ENCODE data around the gene RHBDD2.

RHBDD2 gene

DNA sequence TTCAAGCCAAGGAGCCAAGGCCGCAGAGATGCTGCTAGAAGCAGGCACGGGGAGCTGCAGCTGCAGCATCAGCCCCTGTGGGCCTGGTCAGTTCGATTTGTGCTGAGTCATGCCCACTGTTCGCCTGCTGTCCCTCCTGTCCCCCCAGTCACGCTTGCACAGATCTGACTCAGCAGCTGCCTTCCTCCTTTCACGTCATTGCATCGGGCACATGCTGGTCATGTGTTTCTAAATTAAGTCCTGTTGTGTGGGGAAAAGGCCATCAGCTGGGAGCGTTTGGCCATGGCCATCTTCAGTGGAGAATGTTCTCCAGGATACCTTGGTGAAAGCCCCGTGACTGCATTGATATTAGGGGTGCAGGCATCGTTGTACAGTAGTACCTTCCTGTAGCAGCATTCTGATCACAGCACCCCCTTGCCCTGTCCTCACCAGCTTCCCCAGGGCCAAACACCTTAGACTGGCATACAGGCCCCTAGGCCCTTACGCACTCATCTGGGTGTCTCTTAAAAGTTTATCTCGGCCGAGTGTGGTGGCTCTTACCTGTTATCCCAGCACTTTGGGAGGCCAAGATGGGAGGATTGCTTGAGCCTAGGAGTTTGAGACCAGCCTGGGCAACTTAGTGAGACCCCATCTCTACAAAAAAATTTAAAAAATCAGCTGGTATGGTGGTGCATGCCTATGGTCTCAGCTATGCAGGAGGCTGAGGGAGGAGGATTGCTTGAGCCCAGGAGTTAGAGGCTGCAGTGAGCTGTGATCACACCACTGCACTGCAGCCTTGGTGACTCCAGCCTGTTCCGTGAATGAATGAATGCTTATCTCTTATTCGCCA, 59.3 kb downstream of the RHBDD2 start:
- Mint-ChIP-seq H3K9me3 (no peaks in the 10 kb centered on the region), H3K27me3 (no peaks in the 10 kb centered on the region), H3K27ac (no peak overlapping the region), H3K4me3 (no peak overlapping the region), H3K36me3 (ENCODE audit: low read depth) (peaks cover 11% of the 10 kb centered on the region), H3K4me1 (no peaks in the 10 kb centered on the region)
- ATAC-seq (no peak), DNase-seq (no peak)
